Endothelial cell of umbilical vein (primary cell): ENCODE measurements around the gene WNT7B. TPM values are rescaled to one million over a fixed set of nuclear protein-coding genes. Genes with fewer than 3 reads are reported as not detected.

Source experiments
- BruUV-seq: library from RNA; stranded (reverse); fragments of 400-500 nt; replicated peaks from 2 replicates; lab custom pipeline; 2021; lab: Mats Ljungman, UMichigan
- CTCF ChIA-PET: fragments of 300-600, 350-600 bp; sonication (Branson Sonifier 250); formaldehyde crosslinking; loops from one replicate; lab custom pipeline; 2021; ENCODE audit warnings: antibody characterized with exemption, inconsistent platforms; lab: Charles Lee
- POLR2A ChIA-PET: fragments of 300-600, 350-600 bp; sonication (Branson Sonifier 250); formaldehyde crosslinking; loops from one replicate; lab custom pipeline; 2021; ENCODE audit warnings: antibody characterized with exemption, inconsistent platforms; lab: Charles Lee
- DNase-seq: peaks from one replicate; pipeline ENCODE4 v3.0.0-alpha.2; 2011; ENCODE audit warnings: low read depth, low spot score
- FAIRE-seq: peaks from 2 replicates; lab custom pipeline; 2011; peaks lifted over from hg19 to GRCh38; lab: Jason Lieb, UNC
- H2AFZ ChIP-seq: 2 replicates; pipeline ENCODE4 v1.6.0; 2012; ENCODE audit warnings: low read depth, low read length, control low read depth, inconsistent platforms
- H3K27ac ChIP-seq: 2 replicates; pipeline ENCODE4 v1.5.1; 2011; ENCODE audit warnings: low read depth, mild to moderate bottlenecking, control low read depth, low read length, moderate library complexity; ENCODE audit not compliant: insufficient read depth
- H3K27me3 ChIP-seq, 2 experiments: 2 replicates each; pipeline versions ENCODE4 v1.6.0 to v1.6.1; 2011; ENCODE audit warnings: low read length in 2 of 2, mixed read lengths in 1 of 2; ENCODE audit not compliant: control insufficient read depth in 2 of 2, insufficient read depth in 2 of 2
- H3K36me3 ChIP-seq, 2 experiments: 2 replicates in 1 of 2; 3 replicates in 1 of 2; pipeline ENCODE4 v1.5.1; 2011; ENCODE audit warnings: low read length in 2 of 2, mild to moderate bottlenecking in 1 of 2, moderate library complexity in 1 of 2; ENCODE audit not compliant: control insufficient read depth in 2 of 2, insufficient read depth in 2 of 2; ENCODE audit errors: extremely low read depth in 1 of 2
- H3K4me1 ChIP-seq: 3 replicates; pipeline ENCODE4 v1.5.1; 2011; ENCODE audit warnings: mild to moderate bottlenecking, low read length; ENCODE audit not compliant: control insufficient read depth, insufficient read depth; ENCODE audit errors: extremely low read depth
- H3K4me2 ChIP-seq: 2 replicates; pipeline ENCODE4 v1.6.1; 2011; ENCODE audit warnings: low read length, control low read depth, mixed read lengths; ENCODE audit not compliant: insufficient read depth
- H3K4me3 ChIP-seq, 3 experiments: fragments of 200-600 bp in 1 of 3; sonication (generic), shearing (Covaris generic) in 1 of 3; replicated peaks in 1 of 3; 2 replicates each; pipeline ENCODE4 v1.5.1; 2011 to 2016; ENCODE audit warnings: control low read depth in 3 of 3, low read length in 3 of 3, mild to moderate bottlenecking in 2 of 3, inconsistent platforms in 1 of 3, low read depth in 1 of 3, moderate library complexity in 1 of 3; ENCODE audit not compliant: insufficient read depth in 1 of 3
- H3K79me2 ChIP-seq: 2 replicates; pipeline ENCODE4 v1.6.0; 2012; ENCODE audit warnings: low read length, inconsistent platforms; ENCODE audit not compliant: control insufficient read depth, insufficient read depth
- H3K9ac ChIP-seq: replicated peaks from 2 replicates; pipeline ENCODE3; 2011; ENCODE audit warnings: low read length, control low read depth; ENCODE audit not compliant: insufficient read depth; ENCODE audit errors: extremely low read depth
- H3K9me1 ChIP-seq: replicated peaks from 3 replicates; pipeline ENCODE4 v1.6.0; 2011; ENCODE audit warnings: mild to moderate bottlenecking, low read length; ENCODE audit not compliant: control insufficient read depth, insufficient read depth; ENCODE audit errors: extremely low read depth
- H3K9me3 ChIP-seq: replicated peaks from 2 replicates; pipeline ENCODE4 v1.5.1; 2012; ENCODE audit warnings: low read length, inconsistent platforms; ENCODE audit not compliant: control insufficient read depth, insufficient read depth
- H4K20me1 ChIP-seq: replicated peaks from 2 replicates; pipeline ENCODE3; 2011; ENCODE audit warnings: mild to moderate bottlenecking, low read length; ENCODE audit not compliant: control insufficient read depth, insufficient read depth; ENCODE audit errors: extremely low read depth
- CTCF ChIP-seq, 2 donors: IDR thresholded peaks; 1 replicate in 1 of 2; 2 replicates in 1 of 2; pipeline ENCODE4 v1.5.1; 2011; ENCODE audit warnings: low read length in 2 of 2, mild to moderate bottlenecking in 2 of 2, moderate library complexity in 2 of 2, control low read depth in 1 of 2, inconsistent platforms in 1 of 2, low read depth in 1 of 2; ENCODE audit not compliant: insufficient read depth in 1 of 2; ENCODE audit errors: extremely low read depth in 1 of 2
- EZH2 ChIP-seq: IDR thresholded peaks from 2 replicates; pipeline ENCODE4 v1.6.1; 2012; ENCODE audit warnings: borderline replicate concordance, low read depth, mild to moderate bottlenecking, moderate library complexity, low read length, inconsistent platforms; ENCODE audit not compliant: severe bottlenecking
- FOS ChIP-seq: IDR thresholded peaks from 2 replicates; pipeline ENCODE4 v1.6.1; 2011; ENCODE audit warnings: mild to moderate bottlenecking, low read length, moderate library complexity, borderline replicate concordance; ENCODE audit not compliant: insufficient read depth
- GATA2 ChIP-seq: IDR thresholded peaks from 2 replicates; pipeline ENCODE4 v1.7.0; 2011; ENCODE audit warnings: low read depth, mild to moderate bottlenecking, moderate library complexity, mixed read lengths, low read length; ENCODE audit not compliant: insufficient read length, insufficient read depth
- JUN ChIP-seq: IDR thresholded peaks from 2 replicates; pipeline ENCODE4 v1.6.1; 2011; ENCODE audit warnings: borderline replicate concordance, low read depth; ENCODE audit not compliant: insufficient read length, insufficient read depth
- MAX ChIP-seq: IDR thresholded peaks from 2 replicates; pipeline ENCODE4 v1.6.1; 2011; ENCODE audit not compliant: insufficient read depth, insufficient read length
- MYC ChIP-seq: IDR thresholded peaks from one replicate; pipeline ENCODE4 v1.6.1; 2011; ENCODE audit warnings: mild to moderate bottlenecking, low read depth, low read length
- POLR2A ChIP-seq: IDR thresholded peaks from 2 replicates; pipeline ENCODE4 v1.6.1; 2012; ENCODE audit warnings: low read depth, mild to moderate bottlenecking, control low read depth, low read length
- POLR2AphosphoS5 ChIP-seq: IDR thresholded peaks from 2 replicates; pipeline ENCODE4 v1.6.1; 2012; ENCODE audit warnings: low read depth, mild to moderate bottlenecking, control low read depth, low read length, moderate library complexity; ENCODE audit not compliant: insufficient read depth
- dilution Hi-C: fragments of 300-500 bp; cut with MboI; formaldehyde crosslinking; loops from one replicate; pipeline ENCODE4 v1.15.0; 2019; ENCODE audit warnings: low sequenced_read_pairs; ENCODE audit not compliant: extremely low pct_ligation_motif_present
- intact Hi-C: fragments of 100-400 bp; cut with micrococcal nuclease; formaldehyde crosslinking; loops from one replicate; pipeline ENCODE4 v1.10.0; 2022
- polyA plus RNA-seq, 4 experiments: library from polyadenylated mRNA; depleted of rRNA in 3 of 4; stranded (reverse) in 3 of 4; unstranded in 1 of 4; fragments of >200 nt; gene quantifications; 2 replicates each; pipeline versions ENCODE4 v1.2.1 to v1.2.3, GENCODE V29; 2011 to 2012; ENCODE audit warnings: missing spikeins in 1 of 4
- total RNA-seq: library from RNA; stranded (reverse); gene quantifications from 2 replicates; pipeline ENCODE4 v1.2.3, GENCODE V29; 2021

Gene WNT7B
- total and polyA plus RNA-seq, 2 donors (not counting 3 experiments of a cell fraction or from before 2014, with no cell fraction given), result not detected

- FAIRE-seq, result no peak
- H3K4me2 ChIP-seq, result no peak overlapping the region
- no TSS peak for BruUV-seq
- no peak overlapping the region for H3K27ac ChIP-seq
- ChIA-PET CTCF (interaction anchor here (1.0 to 3.1 kb wide), 15 partner anchors 10 to 104 kb away, joined by 3 to 29 read pairs (median 8); no protein-coding TSS in a partner anchor), POLR2A (interaction anchor here (1.3 kb wide), 1 partner anchor 16 kb away, joined by 3 read pairs; no protein-coding TSS in a partner anchor)
- no peak overlapping the region for H3K4me3 ChIP-seq
- no peaks in the 10 kb centered on the region for H3K9me3 ChIP-seq
- no peaks in the 10 kb centered on the region for H3K9me1 ChIP-seq
- DNase-seq, result no peak
- TF ChIP-seq JUN (no peak), MAX (no peak), FOS (no peak), POLR2AphosphoS5 (no peak), POLR2A (no peak), GATA2 (no peak), EZH2 (no peak), MYC (no peak), CTCF (IDR thresholded peaks at IDR 0.05; ENCODE audit: extremely low read depth in 1 of 2, insufficient read depth in 1 of 2, low read depth in 1 of 2, low read length in 2 of 2) (no peak)
- intact Hi-C loops, result loop anchor here (2.0 kb wide), 1 partner anchor 16 kb away; no protein-coding TSS in a partner anchor
- no peaks in the 10 kb centered on the region for H4K20me1 ChIP-seq
- no peak overlapping the region for H3K9ac ChIP-seq
- H3K79me2 ChIP-seq, result no peaks in the 10 kb centered on the region
- H3K4me1 ChIP-seq, result peaks cover 18% of the 10 kb centered on the region
- H3K36me3 ChIP-seq, result no peaks in the 10 kb centered on the region
- dilution Hi-C loops, result no loop called here
- no peak overlapping the region for H2AFZ ChIP-seq
- H3K27me3 ChIP-seq, result no peaks in the 10 kb centered on the region
Observed at GRCh38 chr22:46012182-46012880, 35.4 kb upstream of the WNT7B start.
